Esophagus (tissue), 2 donors: ENCODE results near the gene PTAFR. TPM values are rescaled to one million over a fixed set of nuclear protein-coding genes. Genes with fewer than 3 reads are reported as not detected.

Source experiments
- H3K27ac ChIP-seq, 2 donors: one replicate each; pipeline ENCODE4 v1.5.1; 2013; ENCODE audit warnings: low read depth in 2 of 2, mild to moderate bottlenecking in 2 of 2, inconsistent platforms in 1 of 2, low read length in 1 of 2, moderate library complexity in 1 of 2
- H3K27me3 ChIP-seq, 2 donors: one replicate each; pipeline ENCODE4 v1.6.1; 2013; ENCODE audit warnings: low read length in 2 of 2, control low read depth in 1 of 2, mild to moderate bottlenecking in 1 of 2; ENCODE audit not compliant: insufficient read depth in 2 of 2, control insufficient read depth in 1 of 2
- H3K36me3 ChIP-seq, 2 donors: one replicate each; pipeline ENCODE4 v1.6.1; 2013; ENCODE audit warnings: low read length in 1 of 2; ENCODE audit not compliant: control insufficient read depth in 2 of 2, insufficient read depth in 2 of 2
- H3K4me1 ChIP-seq, 2 donors: one replicate each; pipeline ENCODE4 v1.6.1; 2013; ENCODE audit warnings: low read length in 1 of 2; ENCODE audit not compliant: control insufficient read depth in 2 of 2, insufficient read depth in 2 of 2
- H3K4me3 ChIP-seq, 2 donors: one replicate each; pipeline ENCODE4 v1.5.1; 2013; ENCODE audit warnings: low read length in 2 of 2, mild to moderate bottlenecking in 2 of 2, low read depth in 1 of 2, moderate library complexity in 1 of 2
- H3K9me3 ChIP-seq, 2 donors: one replicate each; pipeline ENCODE4 v1.6.1; 2013; ENCODE audit warnings: mild to moderate bottlenecking in 2 of 2, low read depth in 1 of 2, low read length in 1 of 2, moderate library complexity in 1 of 2; ENCODE audit not compliant: control insufficient read depth in 2 of 2, insufficient read depth in 1 of 2
- WGBS, 2 donors: extraction: QIAGEN DNeasy Blood & Tissue Kit; methylation state at CpG; one replicate each; pipeline ENCODE4 v1.1.7; 2013; 5-methylcytosine and 5-hydroxymethylcytosine counted together
- polyA plus RNA-seq, 2 donors: library from polyadenylated mRNA; stranded (reverse); fragments of 200-250 nt; gene quantifications; one replicate each; pipeline ENCODE4 v1.2.3, GENCODE V29; 2013
- donor health status: healthy with polysubstance abuse.
- donor health status: Bipolar disorder and iron deficiency.

PTAFR gene
- polyA plus RNA-seq, 2 donors: 2.4 to 3.1 TPM

DNA sequence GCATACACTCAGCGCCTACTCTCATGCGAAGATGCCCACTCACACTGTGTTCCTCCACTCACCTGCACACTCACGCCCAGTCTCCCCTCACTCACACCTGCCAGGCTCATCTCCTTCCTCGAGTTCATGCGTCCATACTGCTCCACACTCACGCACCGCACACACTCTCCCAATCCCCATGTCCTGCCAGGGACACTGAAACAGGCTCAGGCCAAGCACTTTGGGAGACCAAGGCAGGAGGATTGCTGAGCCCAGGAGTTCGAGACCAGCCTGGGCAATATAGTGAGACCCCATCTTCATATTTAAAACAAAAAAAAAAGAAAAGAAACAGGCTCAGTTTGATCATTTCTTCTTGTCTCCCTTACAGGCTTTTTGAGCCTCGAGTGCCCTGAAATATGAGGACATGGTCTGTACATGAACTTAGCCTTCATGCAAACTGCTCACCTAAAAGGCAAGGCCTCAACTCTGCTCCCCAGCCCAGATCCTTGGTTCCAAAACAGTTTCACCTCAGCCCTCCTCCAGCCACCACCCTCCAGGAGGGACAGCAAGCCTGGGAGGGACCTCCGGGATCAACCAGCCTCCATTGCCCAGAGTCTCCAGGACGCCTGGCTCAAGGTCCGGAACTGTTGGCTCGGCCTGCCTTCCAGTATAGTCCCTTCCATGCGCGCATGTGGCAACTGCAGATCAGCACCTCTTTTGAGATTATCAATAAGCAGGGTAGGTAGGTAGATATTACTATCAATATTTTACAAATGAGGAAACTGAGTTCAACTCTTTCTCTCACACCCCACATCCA, 2.4 kb upstream of the PTAFR start:
- no peaks in the 10 kb centered on the region for H3K4me1 ChIP-seq
- H3K27me3 ChIP-seq: no peaks in the 10 kb centered on the region
- H3K9me3 ChIP-seq: no peaks in the 10 kb centered on the region
- H3K4me3 ChIP-seq: no peak overlapping the region
- H3K36me3 ChIP-seq: no peaks in the 10 kb centered on the region
- no peak overlapping the region for H3K27ac ChIP-seq
- 95 to 96% methylated on average over 15 of the region's 15 CpGs for WGBS, 2 donors

DNA sequence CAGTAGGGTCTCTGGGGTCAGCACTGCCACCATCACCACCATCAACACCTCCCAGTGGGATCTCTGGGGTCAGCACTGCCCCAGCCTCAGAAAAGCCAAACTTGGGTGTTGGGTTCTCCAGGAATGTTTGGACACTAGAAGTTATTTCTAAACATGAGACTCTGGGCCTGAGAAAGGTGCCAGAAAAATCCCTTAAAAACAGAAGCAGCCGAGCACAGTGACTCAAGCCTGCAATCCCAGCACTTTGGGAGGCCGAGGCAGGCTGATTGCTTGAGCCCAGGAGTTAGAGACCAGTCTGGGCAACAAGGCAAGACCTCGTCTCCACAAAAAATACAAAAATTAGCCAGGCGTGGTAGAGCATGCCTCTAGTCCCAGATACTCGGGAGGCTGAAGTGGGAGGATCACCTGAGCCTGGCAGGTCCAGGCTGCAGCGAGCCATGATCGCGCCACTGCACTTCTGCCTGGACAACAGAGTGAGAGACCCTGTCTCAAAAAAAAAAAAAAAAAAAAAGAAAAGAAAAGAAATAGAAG, 470 bp downstream of the PTAFR start:
- Histone ChIP-seq H3K9me3 (no peaks in the 10 kb centered on the region), H3K4me1 (peaks cover 3 to 6% of the 10 kb centered on the region in 2 donors), H3K4me3 (no peak overlapping the region), H3K27ac (no peak overlapping the region), H3K36me3 (no peaks in the 10 kb centered on the region), H3K27me3 (no peaks in the 10 kb centered on the region)
- WGBS, 2 donors: 76 to 77% methylated on average over 8 of the region's 8 CpGs

DNA sequence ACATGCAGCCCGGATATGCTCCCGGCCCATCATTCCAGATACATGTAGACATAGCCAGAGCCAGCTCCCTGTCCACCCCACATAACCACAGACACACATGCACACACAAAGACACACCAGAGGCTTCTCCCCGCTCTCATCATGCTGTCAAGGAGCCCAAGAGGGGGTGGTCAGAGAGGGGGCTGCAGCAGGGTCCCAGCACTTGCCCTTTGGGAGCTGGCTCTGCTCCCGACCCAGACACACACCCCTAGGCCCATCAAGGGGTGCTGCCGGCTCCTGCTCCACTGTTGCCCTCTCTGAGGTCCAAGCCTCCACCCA, 2.6 kb downstream of the PTAFR start:
- H3K27ac ChIP-seq: peak overlapping the region in 1 of 2 donors; percentile 18
- WGBS, 2 donors: 66 to 72% methylated on average over 5 of the region's 5 CpGs
- no peaks in the 10 kb centered on the region for H3K9me3 ChIP-seq
- H3K36me3 ChIP-seq: no peaks in the 10 kb centered on the region
- no peaks in the 10 kb centered on the region for H3K27me3 ChIP-seq
- peaks cover 3 to 6% of the 10 kb centered on the region in 2 donors for H3K4me1 ChIP-seq
- no peak overlapping the region for H3K4me3 ChIP-seq

GRCh38 chr1:28173151-28173979, 3.1 kb downstream of the PTAFR start:
- Histone ChIP-seq H3K27me3 (no peaks in the 10 kb centered on the region), H3K27ac (peak overlapping the region in 1 of 2 donors; percentile 18), H3K36me3 (no peaks in the 10 kb centered on the region), H3K9me3 (no peaks in the 10 kb centered on the region), H3K4me1 (peaks cover 3 to 6% of the 10 kb centered on the region in 2 donors), H3K4me3 (no peak overlapping the region)
- 52 to 55% methylated on average over 11 of the region's 11 CpGs for WGBS, 2 donors

- H3K36me3 ChIP-seq: no peaks in the 10 kb centered on the region
- no peak overlapping the region for H3K27ac ChIP-seq
- WGBS, 2 donors: 38 to 52% methylated on average over 8 of the region's 8 CpGs
- H3K9me3 ChIP-seq: no peaks in the 10 kb centered on the region
- peaks cover 3 to 6% of the 10 kb centered on the region in 2 donors for H3K4me1 ChIP-seq
- no peaks in the 10 kb centered on the region for H3K27me3 ChIP-seq
- H3K4me3 ChIP-seq: no peak overlapping the region
These were observed 3.8 kb downstream of the PTAFR start for GRCh38 chr1:28172713-28173150.

GRCh38 chr1:28171246-28171645, 5.2 kb downstream of the PTAFR start:
- peaks cover 3 to 6% of the 10 kb centered on the region in 2 donors for H3K4me1 ChIP-seq
- WGBS, 2 donors: 75 to 85% methylated on average over 7 of the region's 7 CpGs

DNA sequence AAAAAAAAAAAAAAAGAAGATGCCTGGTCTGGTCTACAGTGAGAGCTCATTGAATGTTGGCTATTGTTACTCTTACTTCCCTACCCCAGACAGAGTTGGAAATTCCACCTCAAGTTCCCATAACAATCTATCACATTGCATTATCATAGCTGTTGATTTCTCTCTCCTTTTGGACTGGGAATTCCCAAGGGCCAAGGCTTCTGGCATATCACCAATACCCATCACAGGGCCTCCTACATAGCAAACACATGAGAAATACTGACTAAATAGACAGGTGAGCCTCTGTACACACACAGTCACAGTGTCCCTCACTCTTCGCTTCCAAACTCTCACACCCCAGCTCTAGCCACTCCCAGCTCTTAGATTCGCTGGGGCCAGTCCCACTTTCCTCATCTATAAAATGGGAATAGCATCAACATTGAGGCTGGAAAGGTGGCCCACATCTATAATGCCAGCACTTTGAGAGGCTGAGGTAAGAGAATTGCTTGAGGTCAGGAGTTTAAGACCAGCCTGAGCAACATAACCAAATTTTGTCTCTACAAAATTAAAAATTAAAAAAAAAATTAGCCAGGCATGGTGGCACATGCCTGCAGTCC, 6.4 kb downstream of the PTAFR start:
- H3K36me3 ChIP-seq: no peaks in the 10 kb centered on the region
- H3K27ac ChIP-seq: peak overlapping the region in 1 of 2 donors; percentile 0
- peaks cover 3 to 6% of the 10 kb centered on the region in 2 donors for H3K4me1 ChIP-seq
- no peak overlapping the region for H3K4me3 ChIP-seq
- H3K9me3 ChIP-seq: no peaks in the 10 kb centered on the region
- no peaks in the 10 kb centered on the region for H3K27me3 ChIP-seq
- WGBS, 2 donors: 90 to 92% methylated on average over 2 of the region's 2 CpGs

More at GRCh38 chr1:28171246-28171645, 5.2 kb downstream of the PTAFR start:
- no peak overlapping the region for H3K27ac ChIP-seq
- H3K27me3 ChIP-seq: no peaks in the 10 kb centered on the region
- no peaks in the 10 kb centered on the region for H3K9me3 ChIP-seq
- no peaks in the 10 kb centered on the region for H3K36me3 ChIP-seq
- no peak overlapping the region for H3K4me3 ChIP-seq

GRCh38 chr1:28163496-28164161, 12.9 kb downstream of the PTAFR start:
- peaks cover 0 to 5% of the 10 kb centered on the region in 2 donors for H3K4me1 ChIP-seq
- no peaks in the 10 kb centered on the region for H3K36me3 ChIP-seq
- no peak overlapping the region for H3K4me3 ChIP-seq
- H3K9me3 ChIP-seq: no peaks in the 10 kb centered on the region
- no peak overlapping the region for H3K27ac ChIP-seq
- 46 to 51% methylated on average over 4 of the region's 4 CpGs for WGBS, 2 donors
- no peaks in the 10 kb centered on the region for H3K27me3 ChIP-seq

DNA sequence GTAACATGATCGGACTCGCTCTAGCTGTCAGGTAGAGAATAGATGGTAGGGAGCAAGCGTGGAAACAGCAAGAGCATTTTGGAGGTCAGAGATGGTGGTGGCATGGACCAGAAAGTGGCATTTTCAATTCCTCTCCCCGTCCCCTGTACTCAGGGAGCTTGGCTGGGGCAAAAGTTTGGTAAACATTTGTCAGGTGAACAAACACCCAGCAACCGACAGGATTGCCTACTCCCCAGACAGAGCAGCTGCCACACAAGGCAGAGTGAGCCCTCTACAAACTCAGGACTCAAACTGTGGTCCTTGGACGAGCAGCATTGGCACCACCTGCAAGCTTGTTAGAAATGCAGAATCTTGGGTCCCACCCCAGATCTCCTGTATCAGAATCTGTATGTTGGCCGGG, 14.3 kb downstream of the PTAFR start:
- H3K36me3 ChIP-seq: no peaks in the 10 kb centered on the region
- 69 to 77% methylated on average over 7 of the region's 7 CpGs for WGBS, 2 donors
- H3K27ac ChIP-seq: peak overlapping the region in 1 of 2 donors; percentile 5
- H3K9me3 ChIP-seq: no peaks in the 10 kb centered on the region
- peaks cover 0 to 5% of the 10 kb centered on the region in 2 donors for H3K4me1 ChIP-seq
- H3K27me3 ChIP-seq: no peaks in the 10 kb centered on the region
- no peak overlapping the region for H3K4me3 ChIP-seq
